ENCODE measurements around the gene AGGF1.

DNA sequence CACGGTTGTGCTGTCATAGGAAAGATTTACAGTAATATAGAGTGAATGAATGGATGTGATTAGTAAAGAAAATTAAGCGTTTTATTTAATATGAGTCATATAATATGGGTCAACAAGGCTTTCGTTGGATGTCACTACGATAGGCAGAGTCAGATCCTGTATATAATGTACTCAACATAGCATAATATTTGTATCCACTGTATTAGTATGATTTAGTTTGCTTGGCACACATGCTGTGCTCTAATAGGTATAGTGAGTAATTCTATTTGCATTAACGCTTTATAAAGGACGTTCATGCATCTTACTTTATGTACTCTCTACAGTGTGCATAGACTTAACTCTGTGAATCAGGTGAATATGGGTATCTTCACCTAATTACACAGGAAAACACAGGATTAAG is 35.9 kb upstream of the AGGF1 start:
- TF ChIP-seq, protein P1, sequence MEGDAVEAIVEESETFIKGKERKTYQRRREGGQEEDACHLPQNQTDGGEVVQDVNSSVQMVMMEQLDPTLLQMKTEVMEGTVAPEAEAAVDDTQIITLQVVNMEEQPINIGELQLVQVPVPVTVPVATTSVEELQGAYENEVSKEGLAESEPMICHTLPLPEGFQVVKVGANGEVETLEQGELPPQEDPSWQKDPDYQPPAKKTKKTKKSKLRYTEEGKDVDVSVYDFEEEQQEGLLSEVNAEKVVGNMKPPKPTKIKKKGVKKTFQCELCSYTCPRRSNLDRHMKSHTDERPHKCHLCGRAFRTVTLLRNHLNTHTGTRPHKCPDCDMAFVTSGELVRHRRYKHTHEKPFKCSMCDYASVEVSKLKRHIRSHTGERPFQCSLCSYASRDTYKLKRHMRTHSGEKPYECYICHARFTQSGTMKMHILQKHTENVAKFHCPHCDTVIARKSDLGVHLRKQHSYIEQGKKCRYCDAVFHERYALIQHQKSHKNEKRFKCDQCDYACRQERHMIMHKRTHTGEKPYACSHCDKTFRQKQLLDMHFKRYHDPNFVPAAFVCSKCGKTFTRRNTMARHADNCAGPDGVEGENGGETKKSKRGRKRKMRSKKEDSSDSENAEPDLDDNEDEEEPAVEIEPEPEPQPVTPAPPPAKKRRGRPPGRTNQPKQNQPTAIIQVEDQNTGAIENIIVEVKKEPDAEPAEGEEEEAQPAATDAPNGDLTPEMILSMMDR (IDR thresholded peaks at IDR 0.05; ENCODE audit: poor library complexity, severe bottlenecking): no peak
- no peak for TF ChIP-seq POLR2AphosphoS5 (IDR thresholded peaks at IDR 0.05)
- TF ChIP-seq, protein P2, sequence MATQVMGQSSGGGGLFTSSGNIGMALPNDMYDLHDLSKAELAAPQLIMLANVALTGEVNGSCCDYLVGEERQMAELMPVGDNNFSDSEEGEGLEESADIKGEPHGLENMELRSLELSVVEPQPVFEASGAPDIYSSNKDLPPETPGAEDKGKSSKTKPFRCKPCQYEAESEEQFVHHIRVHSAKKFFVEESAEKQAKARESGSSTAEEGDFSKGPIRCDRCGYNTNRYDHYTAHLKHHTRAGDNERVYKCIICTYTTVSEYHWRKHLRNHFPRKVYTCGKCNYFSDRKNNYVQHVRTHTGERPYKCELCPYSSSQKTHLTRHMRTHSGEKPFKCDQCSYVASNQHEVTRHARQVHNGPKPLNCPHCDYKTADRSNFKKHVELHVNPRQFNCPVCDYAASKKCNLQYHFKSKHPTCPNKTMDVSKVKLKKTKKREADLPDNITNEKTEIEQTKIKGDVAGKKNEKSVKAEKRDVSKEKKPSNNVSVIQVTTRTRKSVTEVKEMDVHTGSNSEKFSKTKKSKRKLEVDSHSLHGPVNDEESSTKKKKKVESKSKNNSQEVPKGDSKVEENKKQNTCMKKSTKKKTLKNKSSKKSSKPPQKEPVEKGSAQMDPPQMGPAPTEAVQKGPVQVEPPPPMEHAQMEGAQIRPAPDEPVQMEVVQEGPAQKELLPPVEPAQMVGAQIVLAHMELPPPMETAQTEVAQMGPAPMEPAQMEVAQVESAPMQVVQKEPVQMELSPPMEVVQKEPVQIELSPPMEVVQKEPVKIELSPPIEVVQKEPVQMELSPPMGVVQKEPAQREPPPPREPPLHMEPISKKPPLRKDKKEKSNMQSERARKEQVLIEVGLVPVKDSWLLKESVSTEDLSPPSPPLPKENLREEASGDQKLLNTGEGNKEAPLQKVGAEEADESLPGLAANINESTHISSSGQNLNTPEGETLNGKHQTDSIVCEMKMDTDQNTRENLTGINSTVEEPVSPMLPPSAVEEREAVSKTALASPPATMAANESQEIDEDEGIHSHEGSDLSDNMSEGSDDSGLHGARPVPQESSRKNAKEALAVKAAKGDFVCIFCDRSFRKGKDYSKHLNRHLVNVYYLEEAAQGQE (IDR thresholded peaks at IDR 0.05; ENCODE audit: borderline replicate concordance): no peak

All from neural cell (in vitro differentiated cells).